GM18508 (cell line): ENCODE results near the gene THOC6.
A peak's percentile ranks its signal among the peaks of the same experiment; 100 is the strongest.

Experiments
- ATAC-seq: cut with Tn5 transposase; IDR thresholded peaks from one replicate; pipeline ENCODE4 v1.9.1; 2021; ENCODE audit warnings: moderate number of reproducible peaks; ENCODE audit not compliant: insufficient read depth, unreplicated experiment

The THOC6 gene

DNA sequence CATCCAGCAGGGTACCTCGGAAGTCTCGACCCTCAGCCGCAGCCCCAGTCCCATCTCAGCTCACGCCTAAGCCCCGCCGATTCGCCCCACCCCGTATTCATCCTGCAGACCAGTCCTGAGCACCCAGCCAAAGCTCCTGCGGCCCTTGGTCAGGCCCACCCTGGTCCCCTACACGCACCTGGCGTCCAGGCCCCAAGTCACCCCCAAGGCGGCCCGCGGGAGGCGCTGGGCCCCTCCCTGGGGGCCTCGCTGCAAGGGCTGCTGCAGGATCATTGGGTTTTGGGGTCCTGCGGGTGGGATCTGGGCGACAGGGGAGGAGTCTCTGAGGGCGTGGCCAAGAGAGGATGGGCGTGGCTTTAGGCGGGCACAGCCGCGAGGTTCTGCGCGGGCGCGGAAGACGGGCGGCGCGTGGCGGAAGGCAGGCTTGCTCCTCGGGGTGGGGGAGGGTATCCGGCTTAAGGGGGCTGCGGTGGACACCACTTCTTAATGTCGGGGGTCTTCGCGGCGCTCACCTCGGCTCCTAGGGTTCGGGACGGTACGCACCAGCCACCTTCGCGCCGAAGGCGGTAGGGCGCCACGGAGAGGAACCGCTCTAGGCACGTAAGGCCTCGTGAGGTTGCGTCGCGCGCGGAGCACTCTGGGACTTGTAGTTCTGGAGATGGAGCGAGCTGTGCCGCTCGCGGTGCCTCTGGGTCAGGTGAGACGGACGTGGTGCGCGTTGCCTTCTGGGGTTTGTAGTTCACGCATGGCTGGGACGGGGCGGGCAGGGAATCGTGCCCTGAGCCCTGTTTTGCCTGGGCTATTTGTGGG, at the start of gene THOC6, which contains the start of gene HCFC1R1:
TSS of gene THOC6 (plus strand) at position 367 of the 810 bp plus-strand sequence. CDS start at position 659, 292 bp downstream.
TSS of gene HCFC1R1 (minus strand) at position 274 of the 810 bp plus-strand sequence. CDS start at position 273, 1 bp downstream.
- ATAC-seq: peak; percentile 63

DNA sequence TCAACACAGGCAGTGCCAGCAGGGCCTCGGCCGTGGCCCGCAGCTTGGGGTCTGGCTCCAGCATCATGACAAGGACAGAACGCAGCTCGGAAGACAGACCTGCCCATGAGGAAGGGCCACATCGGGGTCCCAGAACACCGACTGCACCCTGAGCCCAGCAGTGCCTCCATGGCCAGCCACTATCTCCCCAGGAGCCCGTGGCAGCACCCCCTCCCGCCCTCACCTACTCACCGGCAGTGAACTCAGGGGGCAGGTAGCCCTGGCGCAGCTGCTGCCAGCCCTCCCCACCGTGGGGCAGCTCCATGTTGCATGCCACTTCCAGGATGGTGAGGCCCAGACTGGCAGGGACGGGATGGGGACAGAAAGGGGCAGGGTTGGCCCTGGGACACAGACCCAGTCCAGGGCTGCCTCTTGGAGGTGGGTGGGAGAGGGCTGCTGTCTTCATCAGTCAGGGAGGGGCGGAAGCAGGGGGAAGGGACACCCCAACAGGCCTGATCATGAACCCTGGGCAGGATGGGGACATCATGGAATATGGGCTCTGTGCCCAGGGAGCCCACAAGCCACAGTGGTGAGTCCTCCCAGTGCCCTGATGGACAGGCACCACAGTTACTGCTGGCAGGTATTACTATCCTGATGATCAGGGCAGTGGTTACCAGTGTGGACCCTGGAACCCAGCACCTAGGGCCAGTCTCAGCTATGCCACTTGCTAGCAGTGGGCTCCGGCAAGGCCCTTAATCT, 49.3 kb upstream of the THOC6 start:
- no peak for ATAC-seq

DNA sequence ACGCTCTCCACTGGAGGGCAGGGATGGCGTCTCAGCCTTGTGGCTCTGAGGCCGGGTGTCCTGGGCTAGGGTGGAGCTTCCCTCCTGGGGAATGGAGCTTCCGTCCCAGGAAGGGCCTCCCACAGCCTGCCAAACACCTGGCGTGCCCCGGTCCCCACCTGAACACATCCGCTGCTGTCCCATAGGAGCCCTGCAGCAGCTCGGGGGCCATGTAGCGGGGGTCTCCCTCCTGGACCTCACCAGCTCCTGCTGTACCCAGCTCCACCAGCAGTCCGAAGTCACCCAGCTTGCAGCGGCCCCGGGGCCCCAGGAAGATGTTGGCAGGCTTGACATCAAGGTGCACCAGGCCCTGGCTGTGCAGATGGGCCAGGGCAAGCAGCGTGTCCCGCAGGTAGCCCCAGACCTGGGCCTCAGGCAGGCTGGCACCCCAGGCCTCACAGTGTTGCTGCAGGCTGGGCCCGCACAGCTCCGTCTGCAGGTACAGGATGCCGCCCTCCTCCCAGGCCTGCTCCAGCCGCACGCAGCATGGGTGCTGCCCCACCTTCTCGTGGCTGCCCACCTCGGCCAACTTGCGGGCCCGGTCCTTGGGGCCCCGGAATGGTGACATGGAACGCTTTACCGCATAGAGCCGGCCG, 48.6 kb upstream of the THOC6 start:
- no peak for ATAC-seq

DNA sequence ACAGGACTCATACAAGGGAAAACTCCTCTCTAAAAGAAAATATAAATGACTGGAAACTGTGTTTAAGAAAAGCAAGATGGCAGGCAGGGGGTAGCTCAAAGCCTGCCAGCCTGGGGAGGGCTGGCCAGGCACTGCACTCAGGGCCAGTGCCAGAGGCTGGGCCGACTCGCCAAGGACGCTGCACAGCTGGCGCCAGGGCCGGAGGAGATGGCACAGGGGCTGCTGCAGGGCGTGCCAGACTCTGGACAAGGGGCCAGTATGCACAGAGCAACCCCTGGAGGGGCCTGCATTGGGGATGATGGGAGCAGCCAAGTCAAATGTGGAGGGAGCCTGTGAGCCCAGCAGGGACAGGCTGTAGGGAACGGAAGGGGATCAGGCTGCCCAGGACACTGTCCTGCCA, 47.6 kb upstream of the THOC6 start:
- no peak for ATAC-seq

DNA sequence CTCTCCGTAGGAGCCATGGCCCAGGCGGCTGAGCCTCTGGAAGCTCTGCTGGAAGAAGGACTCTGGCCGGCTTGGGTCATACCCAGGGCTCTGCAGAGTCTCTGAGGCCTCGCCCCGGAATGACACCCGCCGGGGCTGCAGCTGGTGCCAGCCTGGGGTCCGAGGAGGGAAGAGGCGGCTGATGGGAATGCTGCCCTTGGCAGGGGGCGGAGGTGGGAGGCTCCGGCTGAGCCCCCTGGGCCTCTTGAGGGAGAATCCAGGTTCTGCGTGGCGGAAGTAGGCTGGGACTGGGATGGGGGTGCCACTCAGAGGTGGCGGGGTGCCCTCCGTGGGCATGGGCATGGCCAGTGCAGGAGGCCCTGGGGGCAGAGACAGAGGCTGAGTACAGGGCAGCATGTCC, 47.2 kb upstream of the THOC6 start:
- ATAC-seq: no peak

DNA sequence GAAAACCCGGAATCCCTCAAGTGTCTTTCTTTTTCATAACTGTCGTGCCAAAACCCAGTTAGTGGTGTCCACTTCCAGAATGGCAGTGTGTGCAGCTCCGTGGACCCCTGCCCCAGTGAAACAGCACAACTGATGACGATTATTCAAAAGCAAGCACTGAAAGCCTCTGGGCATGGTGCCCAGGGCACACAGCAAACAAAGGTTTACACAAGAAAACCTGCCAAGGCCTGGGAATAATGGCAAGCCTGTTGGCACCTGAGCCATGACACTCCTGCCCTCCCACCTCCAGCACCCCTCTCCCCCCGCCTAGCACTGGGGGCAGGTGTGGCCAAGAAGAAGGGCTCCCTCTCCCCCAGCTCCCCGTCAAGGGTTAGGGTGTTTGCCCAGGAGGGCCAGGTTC, 46.4 kb upstream of the THOC6 start:
- ATAC-seq: no peak

DNA sequence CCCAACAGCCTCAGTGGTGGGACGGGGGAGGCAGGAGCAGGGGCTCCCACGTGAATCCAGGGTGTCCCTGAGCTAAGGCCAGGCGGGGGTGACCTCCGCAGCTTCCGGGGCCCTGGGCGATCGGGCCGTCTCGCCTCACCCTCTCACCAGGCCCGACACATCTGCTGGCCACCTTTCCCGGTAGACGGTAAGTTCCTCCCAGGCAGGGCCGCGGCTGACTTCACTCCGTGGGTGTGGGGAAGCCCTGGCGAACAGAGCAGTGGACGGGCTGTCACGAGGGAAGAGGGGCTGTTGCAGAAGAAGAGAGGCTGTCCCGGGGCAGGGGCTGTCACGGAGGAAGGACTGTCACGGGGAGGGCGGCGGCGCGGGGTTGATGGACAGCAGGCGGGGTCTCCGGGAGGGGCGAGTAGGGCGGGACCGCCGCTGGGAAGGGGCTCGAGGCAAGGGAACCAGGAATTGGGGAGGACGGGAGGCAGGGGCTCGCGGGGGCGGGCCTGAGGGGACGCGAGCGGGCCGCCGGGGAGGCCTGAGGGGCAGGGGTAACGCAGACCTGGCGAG, 44.1 kb upstream of the THOC6 start:
- no peak for ATAC-seq

DNA sequence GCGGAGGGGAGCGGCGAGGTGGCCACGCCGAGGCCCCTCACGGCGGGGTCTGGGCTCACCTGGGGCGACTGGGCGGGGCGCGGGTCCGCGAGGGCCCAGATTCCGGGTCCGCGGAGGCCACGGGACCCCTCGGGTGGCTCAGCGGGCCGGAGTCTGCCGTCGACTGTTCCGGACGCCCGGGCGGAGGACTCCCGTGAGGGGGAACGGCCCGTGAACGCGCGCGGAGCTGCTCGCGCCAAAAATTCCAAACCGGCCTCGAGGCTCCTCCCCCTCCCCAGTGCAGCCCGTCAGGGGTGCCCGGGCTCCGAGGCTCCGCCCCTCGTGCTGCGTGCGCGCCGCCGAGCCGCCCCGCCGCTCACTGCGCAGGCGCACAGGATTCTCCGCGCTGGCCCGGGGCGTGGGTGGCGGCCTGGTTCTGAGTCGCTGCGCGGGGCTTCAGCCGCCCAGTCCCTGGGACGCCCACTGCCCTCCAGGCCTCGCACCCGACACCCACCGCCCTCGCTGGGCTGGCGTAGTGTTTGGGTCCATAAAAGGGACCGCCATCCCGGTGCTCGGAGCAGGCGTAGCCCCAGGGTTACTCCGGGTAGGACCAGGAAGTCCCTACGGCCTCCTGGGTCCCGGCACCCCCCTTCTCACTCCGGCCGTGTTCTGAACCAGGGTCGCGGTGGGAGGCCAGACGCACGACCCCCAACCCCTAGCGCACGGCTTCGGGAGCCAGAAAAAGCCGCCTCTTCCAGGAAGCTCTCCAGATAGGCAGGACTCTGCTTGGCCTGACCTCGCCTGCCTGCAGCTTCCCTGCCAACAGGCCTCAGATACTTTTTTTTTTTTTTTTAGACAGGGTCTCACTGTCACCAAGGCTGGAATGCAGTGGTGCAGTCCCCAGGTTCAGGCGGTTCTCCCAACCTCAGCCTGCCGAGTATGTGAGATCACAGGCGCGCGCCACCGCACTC, 43.3 kb upstream of the THOC6 start, which contains the start of gene PKMYT1:
TSS of gene PKMYT1 (minus strand) at position 220 of the 950 bp plus-strand sequence. CDS start 789 bp downstream, outside the sequence.
- no peak for ATAC-seq

DNA sequence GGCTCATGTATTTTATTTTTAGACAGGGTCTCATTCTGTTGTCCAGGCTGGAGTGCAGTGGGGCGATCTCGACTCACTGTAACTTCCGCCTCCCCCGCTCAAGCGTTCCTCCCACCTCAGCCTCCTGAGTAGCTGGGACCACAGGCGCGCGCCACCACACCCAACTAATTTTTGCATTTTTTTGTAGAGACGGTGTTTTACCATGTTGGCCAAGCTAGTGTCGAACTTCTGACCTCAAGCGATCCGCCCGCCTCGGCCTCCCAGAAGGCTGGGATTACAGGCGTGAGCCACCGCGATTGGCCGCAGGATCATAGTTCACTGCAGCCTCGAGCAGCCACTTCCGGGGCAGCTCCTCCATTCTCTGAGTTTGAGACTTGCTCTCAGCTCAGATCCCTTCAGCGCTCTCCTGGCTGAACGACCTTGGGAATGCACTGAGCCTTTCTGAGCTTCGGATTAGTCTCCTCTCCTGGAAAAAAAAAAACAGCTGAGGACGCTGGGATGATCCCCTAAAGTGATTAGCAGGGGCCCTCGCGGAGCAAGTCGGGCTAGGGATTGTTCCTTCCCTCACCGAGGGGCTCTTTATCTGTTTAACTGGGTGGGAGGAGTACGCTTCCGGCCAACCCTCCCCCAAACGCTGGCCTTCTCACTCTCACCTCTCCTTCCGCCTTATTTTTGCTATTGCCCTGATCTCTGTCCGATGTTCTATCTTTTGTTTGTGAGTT, 42.5 kb upstream of the THOC6 start:
- no peak for ATAC-seq

DNA sequence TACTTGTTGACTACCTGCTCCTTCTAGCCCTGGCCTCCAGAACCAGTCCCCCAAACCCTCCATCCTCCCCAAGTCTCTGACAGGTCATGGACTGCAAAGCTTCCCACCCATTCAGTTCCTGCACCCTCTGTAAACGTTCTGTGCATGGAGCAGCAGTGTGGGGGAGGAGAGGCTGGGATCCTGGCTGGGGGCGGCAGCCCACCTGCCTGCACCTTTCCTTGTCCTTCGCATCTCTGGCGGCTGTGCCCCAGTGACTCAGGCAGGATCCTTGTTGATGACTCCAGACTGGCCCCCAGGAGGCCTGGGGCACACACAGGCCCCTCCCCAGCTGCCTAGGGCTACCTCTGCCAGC, 42.0 kb upstream of the THOC6 start:
- ATAC-seq: no peak

DNA sequence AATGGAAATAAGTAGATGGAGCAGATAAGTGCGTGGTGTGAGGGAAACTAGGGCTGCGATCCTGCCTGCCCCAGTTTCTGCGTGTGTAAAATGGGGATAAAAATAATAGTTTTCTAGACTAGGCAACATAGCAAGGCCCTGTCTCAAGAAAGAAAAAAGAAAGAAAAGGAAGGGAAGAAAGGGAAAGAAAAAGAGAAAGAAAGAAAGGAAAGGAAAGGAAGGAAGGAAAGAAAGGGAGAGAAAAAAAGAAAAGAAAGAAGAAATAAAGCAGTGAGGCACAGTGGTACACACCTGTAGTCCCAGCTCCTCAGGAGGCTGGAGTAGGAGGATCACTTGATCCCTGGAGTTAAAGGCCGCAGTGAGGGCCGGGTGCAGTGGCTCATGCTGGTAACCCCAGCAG, 41.4 kb upstream of the THOC6 start:
- ATAC-seq: no peak

DNA sequence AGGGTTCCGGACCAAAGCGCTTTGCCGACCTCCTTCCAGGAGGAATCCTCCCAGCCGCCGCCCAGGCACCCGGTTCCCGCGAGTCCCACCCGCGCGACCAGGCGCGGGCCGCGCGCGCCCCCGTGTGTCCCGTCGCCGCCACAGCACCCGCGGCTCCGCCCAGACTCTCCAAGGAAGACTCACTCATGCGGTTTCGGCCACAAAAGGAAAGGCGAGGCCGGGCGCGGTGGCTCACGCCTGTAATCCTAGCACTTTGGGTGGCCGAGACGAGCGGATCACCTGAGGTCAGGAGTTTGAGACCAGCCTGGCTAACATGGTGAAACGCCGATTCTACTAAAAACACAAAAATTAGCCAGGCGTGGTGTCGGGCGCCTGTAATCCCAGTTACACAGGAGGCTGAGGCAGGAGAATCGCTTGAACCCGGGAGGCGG, 40.1 kb upstream of the THOC6 start:
- no peak for ATAC-seq

DNA sequence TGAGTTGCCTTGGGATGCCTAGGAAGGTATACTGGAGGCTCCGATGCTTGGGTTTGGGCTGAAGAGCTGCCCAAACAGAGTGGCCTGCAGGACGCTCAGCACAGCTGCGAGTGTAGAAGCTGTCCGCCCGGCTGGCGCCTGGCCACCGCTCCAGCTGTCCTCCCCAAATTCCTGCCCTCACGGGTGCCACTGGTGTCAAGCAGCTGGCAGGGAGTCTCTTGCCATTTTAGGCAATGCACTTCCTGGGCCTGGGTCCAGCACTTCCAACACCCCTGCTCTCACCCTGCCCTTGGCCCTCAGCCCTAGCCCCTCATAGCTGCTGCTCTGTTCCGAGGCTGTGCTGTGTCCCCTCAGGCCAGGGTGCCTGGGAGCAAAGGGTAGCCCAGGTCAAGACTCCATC, 38.4 kb upstream of the THOC6 start:
- no peak for ATAC-seq

DNA sequence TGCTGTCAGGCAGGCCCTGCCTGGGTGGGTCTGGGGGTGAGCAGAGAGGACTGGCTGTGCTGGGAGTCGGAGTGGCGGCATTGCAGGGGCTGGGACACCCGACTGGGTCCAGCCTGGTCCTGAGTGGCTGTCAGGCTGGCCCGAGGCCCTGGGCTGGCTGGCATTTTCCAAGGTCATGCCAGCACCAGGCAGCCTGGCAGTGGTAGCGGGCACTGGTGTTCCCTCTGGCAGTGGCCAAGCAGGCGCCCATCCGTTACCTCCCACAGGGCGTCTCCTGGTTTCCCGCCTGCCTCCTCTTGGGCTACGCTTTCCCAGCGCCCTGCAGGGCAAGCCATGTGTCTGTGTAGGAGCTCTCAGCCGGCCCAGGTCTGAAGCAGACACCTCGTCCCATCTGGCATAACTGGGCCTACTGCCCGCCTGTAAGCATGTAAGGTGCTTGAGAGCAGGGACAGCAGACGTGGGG, 37.9 kb upstream of the THOC6 start:
- ATAC-seq: no peak

DNA sequence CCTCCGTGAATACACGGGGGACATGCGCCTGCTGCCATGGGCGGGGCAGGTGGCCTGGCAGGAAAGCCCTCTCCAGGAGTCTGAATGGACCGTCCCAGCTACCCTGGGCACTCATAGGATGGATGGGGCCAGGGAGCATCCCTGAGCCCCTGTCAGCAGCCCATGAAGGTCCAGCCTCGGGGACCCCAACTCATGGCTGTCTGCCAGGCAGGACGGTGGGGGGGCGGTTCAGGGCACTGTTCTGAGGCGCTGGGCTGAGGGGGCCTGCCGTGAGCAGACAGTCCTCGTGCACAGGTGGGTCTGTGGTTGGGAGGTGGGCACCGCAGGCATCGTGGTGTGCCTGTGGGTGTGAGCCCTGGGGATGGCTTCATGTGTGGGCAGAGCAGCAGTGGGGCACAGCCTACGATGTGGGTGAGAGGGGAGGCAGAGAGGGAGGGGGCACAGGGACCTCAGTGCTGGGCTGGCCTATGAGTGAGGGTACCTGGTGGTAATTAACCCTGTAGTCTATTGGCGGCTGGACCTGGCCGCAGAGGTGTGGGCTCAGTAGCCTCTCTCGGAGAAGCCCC, 37.1 kb upstream of the THOC6 start:
- no peak for ATAC-seq

DNA sequence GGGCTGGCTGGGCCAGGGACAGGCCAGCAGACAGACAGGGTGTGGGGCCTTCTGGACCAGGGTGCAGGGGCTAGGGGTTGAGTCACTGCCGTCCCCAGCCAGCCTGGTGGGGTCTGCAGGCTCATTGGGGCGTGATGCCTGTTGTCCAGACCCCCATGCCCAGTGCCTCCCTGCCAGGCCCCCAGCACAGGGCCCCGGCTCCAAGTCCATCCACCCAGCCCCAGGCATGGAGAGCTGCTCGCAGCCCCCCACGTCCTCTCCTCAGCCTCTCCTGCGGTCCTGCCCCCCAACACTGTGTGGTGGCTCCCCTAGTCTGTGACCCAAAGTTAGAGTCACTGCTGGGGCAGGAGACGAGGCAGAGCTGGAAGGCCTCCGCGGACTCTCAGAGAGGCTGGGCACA, 36.5 kb upstream of the THOC6 start:
- ATAC-seq: no peak

DNA sequence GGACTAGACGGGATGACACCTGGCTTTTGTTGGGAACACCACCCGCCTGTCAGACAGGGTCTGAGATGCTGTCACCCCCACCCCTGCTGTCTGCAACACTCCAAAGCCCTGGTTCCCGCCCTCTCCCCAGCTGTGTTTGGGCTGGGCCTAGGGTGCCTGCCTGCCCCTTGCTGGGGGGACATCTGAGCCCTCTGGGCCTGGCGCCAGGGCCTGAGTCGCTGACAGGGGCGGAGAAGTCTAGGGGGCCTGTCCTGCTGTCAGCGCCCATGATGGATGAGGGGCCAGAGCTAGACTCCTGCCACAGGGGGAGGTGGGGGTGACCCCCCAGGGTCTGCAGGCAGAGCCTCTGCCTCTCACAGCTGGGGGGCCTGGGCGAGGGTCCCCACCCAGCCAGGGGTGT, 36.0 kb upstream of the THOC6 start:
- no peak for ATAC-seq

DNA sequence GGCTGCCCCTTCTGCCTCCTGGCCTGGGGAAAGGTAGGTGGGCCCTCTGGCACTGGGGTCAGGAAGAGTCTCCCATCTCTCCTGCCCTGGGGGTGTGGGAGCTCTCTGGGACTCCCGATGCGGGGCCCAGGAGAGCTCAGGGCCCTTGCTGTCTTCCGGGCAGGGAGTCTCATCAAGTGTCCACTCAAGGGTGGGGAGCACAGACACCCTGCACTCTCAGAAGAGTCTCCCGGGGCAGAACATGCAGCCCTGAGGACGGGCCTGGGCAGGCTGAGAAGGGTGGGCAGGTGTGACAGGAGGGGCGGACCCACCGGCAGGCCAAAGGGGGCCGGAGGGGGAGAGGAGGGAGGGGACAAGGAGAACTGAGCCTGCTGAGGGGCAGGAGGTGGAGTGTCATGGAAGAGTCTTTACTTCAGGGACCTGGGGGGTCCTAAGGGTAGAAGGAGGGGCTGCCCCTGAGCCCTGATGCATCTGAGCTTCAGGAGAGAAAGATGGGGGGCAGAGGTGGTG, 35.2 kb upstream of the THOC6 start:
- ATAC-seq: no peak
